HG02623 (cell line): Measurements from ENCODE around the gene COL25A1.
"Not testable (repeated sequence)": the region's sequence is repeated elsewhere in the genome, so short reads cannot be mapped to it uniquely, and the experiment has no call there.

Experiments used
- ATAC-seq: cut with Tn5 transposase; IDR thresholded peaks from one replicate; pipeline ENCODE4 v1.9.1; 2021; ENCODE audit warnings: moderate library complexity; ENCODE audit not compliant: unreplicated experiment

Gene COL25A1

DNA sequence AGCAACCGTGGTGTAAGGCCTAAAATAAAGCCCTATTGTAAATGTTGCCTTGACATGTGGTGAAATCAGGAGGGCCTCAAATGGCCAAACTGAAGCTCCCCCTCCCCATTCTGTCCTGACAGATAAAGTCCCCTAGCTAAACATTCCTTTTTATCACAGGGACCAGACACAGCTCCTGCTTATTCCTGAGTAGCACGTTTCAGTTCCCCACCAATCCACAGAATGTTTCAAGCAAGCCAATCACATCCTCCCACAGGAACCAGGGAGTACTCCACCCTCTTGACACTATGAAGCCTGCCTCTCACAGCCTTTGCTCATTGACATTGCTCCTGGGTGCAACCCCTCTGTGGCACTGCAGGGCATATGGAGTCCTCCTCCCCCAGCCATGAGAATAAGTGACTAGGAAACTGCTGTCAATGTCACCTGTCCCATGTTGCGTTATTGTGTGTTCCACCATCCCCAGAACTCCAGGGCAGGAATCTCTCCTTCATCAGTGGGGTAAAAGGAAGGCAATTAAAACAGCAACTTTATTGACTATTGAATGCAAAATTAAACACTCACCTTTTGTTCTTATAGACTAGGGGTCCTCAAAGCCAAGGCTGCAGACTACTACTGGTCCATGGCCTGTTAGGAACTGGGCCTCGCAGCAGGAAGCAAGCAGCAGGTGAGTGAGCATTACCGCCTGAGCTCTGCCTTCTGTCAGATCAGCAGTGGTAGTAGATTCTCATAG lies 128.1 kb downstream of the COL25A1 start:
- ATAC-seq: no peak

GRCh38 chr4:109172301-109172700 lies 130.2 kb downstream of the COL25A1 start:
- ATAC-seq: no peak

DNA sequence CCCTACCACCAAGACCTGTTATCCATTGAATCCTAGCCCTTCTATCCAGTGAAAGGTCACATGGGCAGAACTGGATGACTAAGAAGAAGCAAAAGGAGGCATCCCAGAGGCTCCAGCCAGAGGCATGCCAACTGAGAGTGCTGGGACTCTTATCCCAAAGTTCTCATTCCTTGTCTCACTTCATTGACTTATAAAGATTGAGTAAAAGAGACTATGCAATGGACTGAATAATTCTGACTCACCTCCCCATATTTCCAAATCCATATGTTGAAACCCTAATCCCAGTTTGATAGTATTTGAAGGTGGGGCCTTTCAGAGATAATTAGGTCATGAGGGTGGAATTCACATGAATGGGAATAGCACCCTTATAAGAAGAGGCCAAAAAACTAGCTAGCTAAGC lies 131.4 kb downstream of the COL25A1 start:
- no peak for ATAC-seq

GRCh38 chr4:109169170-109169569 lies 133.3 kb downstream of the COL25A1 start:
- no peak for ATAC-seq

GRCh38 chr4:109166586-109166985 lies 135.9 kb downstream of the COL25A1 start:
- ATAC-seq: no peak

- ATAC-seq: no peak
Measured at GRCh38 chr4:109166126-109166525, 136.3 kb downstream of the COL25A1 start.

GRCh38 chr4:109164011-109164410 lies 138.4 kb downstream of the COL25A1 start:
- no peak for ATAC-seq

DNA sequence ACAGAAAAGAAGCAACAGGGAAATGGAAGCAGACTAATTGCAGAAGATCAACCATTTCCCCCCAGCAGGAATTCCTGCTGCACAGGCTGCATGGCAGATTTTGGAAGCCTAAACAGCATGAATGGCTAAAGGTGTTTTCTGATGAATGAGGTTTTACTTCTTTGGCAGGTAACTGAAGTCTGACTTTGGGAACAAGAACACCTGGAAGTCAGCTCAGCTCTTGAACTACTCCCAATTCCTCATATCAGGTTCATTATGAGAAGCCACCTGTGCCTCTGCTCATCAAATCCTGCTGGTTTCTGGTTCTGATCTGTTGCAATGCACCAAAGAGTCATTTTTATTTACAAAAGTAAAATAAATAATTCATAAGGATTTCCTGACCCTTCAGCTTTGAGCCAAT lies 139.0 kb downstream of the COL25A1 start:
- no peak for ATAC-seq

GRCh38 chr4:109162759-109163158 lies 139.7 kb downstream of the COL25A1 start:
- ATAC-seq: no peak

DNA sequence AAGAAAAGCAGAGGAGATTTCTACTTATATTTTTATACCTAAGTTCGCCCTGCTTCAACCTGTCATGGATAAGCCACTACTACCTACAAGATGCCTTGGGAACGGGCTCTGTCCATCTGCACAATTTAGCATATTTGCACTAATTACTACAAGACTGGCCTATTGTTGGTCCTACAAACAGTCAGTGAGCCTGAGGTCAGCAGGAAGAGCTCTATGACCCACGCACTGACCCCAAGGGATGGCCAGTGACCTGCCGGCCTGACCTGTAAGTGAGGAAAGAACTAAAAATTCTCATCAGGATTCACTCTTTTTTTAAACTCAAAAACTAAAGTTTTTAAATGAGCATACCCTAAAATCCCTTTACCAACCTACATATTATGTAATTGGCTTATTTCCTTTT lies 142.0 kb downstream of the COL25A1 start:
- ATAC-seq: no peak

DNA sequence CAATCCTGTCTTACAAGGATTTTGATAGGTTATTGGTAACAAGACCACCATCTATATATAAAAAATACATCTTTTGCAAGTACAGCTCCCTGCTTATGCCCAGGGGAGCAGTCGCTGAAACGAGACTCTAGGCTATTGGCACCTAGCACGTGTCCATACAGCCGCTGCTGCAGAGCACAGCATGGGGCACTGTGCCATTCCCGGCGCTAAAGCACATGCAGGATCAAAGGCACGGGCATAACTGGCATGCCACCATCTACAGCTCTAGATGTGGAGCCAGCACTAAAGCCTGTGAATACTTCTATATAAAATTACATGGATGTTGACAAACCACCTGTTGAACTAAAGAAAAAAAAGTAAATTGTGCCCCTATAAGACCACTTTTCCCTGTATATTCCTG lies 144.8 kb downstream of the COL25A1 start:
- ATAC-seq: no peak

- ATAC-seq: no peak
Measured at GRCh38 chr4:109157205-109157604, 145.3 kb downstream of the COL25A1 start.

DNA sequence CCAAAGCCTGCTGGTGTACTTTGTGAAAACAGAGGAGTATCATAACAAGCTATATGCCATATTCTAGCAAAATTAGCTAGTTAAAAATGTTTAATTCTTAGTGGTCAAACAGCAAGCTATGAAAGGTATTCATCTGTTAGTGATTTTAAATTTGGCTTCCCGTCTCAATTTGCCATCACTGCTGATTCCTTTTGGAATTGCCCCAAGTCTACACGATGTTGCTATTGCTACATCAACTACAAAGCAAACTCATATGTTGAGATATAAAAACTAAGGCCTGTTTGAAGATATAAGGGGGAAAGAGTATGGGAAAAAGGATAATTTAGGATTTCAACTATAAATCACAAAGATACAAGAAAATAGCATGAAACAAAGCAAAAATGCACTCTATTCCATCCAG lies 146.1 kb downstream of the COL25A1 start:
- no peak for ATAC-seq

DNA sequence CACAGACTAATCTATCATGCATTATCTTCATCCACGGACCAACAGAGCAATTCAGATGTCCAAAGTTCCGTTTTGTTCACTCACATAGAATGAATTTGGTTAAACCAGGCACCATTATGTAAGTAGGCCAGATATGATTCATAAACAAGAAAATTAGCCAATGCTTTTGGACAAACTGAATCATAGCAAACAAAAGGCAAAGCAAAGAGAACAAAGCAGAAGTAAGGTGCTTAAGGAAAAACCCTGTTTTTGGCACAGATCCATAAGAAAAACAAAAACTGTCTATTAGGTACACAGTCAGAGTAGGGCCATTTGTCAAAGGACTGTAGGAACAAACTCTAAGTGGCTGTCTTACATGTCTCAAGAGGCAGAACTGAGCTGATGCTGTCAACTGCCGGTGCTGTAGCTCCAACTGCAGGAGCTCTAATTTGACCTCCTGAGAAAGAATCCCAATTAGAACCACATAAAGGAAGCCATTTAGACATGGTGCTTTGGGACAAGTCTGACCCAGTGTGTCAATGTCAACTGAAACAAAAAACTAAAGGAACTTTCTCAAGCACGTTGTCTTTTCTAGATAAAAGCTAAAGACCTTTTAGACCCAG lies 146.7 kb downstream of the COL25A1 start:
- ATAC-seq: no peak

DNA sequence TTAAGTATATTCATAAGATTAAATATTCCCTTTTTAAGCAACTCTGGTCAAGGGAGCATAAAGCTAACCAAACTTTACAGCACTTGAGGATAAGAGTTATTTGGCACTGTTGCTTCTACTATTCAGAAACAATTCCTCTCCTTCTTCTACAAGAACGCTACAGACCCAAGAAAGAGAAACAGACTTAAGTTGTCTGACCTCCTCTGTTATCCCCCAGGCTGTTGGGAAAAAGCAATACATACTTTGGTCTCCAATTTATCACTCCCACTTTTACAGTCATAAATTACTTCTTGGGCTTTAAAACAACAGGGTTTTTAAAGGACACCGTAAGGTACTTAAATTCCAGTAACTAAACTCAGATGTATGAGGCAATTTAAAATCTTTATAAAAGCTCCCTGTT lies 147.4 kb downstream of the COL25A1 start:
- no peak for ATAC-seq

DNA sequence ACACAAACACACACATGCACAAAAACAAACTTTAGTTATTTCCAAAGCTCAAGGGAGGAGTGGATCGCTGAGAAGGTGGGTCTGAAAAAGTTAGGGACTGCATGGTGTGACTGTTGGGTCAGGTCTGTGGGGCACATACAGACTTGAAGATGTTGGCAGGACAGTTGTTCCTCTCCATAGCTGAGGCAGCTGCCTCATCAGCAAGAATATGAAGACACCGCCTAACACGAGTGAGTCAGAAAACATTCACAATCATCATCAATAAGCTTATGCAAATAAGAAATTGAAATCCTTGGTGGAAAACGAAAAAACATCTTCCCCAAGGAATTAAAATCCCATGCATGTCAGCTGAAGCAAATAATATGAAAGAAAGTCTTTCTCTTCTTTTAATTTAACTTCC lies 148.0 kb downstream of the COL25A1 start:
- no peak for ATAC-seq

- no peak for ATAC-seq
Measured at GRCh38 chr4:109149836-109150235, 152.6 kb downstream of the COL25A1 start.

GRCh38 chr4:109148577-109149075 lies 153.8 kb downstream of the COL25A1 start:
- ATAC-seq: no peak

GRCh38 chr4:109147135-109147534 lies 155.3 kb downstream of the COL25A1 start:
- ATAC-seq: no peak

- ATAC-seq: no peak
Measured at GRCh38 chr4:109146499-109146898, 156.0 kb downstream of the COL25A1 start.

DNA sequence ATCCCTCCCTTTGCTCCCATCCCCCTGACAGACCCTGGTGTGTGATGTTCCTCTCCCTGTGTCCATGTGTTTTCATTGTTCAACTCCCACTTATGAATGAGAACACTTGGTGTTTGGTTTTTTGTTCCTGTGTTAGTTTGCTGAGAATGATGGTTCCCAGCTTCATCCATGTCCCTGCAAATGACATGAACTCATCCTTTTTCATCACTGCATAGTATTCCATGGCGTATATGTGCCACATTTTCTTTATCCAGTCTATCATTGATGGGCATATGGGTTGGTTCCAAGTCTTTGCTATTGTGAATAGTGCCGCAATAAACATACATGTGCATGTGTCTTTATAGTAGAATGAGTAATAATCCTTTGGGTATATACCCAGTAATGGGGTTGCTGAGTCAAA lies 164.3 kb downstream of the COL25A1 start:
- not testable (repeated sequence) for ATAC-seq

DNA sequence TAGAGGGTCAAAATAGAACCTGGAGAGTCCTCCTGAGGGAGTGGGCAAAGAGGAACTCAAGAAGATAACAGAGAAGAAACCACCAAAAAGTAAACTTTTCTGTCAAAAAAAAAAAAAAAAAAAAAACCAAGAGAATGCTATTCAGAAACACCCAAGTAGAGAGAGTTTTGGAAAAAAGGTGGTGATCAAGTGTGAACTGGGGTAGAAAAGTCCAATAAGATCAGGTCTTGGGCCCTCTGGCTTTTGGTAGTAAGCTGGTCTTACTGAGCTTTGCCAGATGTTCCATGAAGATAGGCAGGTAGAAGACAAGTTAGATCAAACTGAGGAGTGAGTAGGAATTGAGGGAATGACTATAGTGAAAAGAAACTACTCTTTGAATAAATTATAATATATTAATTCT lies 167.5 kb downstream of the COL25A1 start:
- ATAC-seq: no peak

DNA sequence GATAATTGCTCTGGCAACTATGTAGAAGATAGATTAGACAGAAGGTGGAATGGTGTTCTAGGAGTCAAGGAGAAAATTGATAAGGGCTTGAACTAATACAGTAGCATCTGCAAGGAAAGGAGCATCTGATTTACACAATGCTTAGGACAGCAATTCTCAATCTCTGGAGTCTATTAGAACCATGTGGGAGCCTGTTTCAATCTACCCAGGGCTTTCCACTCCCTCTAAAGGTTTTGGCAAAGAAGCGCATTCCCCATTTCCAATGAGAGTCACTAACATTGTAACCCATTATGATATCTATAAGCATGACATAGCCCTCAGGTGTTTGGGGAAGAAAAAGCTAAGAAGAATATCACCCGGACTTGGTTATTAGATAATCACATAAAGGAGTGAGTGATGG lies 168.2 kb downstream of the COL25A1 start:
- ATAC-seq: no peak
